K562 treated with DMSO at 1 percent for 4 hours (cell line): Measurements from ENCODE around the gene ARNT2. TPM values are rescaled to one million over a fixed set of nuclear protein-coding genes. Genes with fewer than 3 reads are reported as not detected.

Experiments used
- total RNA-seq: library from RNA; unstranded; fragments of 300-600 nt; gene quantifications from 2 replicates; pipeline ENCODE4 v1.2.3, GENCODE V29; 2022; ENCODE audit not compliant: insufficient read depth

ARNT2 gene
- not detected in 2 replicates for total RNA-seq

GRCh38 chr15:80404057-80404760 lies at the start of gene ARNT2:
ARNT2 (plus strand) TSS chr15:80404382; CDS start chr15:80404516, 134 bp downstream.

Other genes starting within 250 kb of the ARNT2 start
- not detected in 2 replicates for gene CTXND1, start 152.2 kb upstream of the ARNT2 start, total RNA-seq